Activated naive CD4-positive, alpha-beta T cell treated with Interleukin-2 at 50 U/mL for 16 hours (primary cell): ENCODE measurements around the gene MTHFSD.

Experiments used
- DNase-seq: peaks from one replicate; pipeline ENCODE4 v3.0.0-alpha.2; 2020

MTHFSD gene

DNA sequence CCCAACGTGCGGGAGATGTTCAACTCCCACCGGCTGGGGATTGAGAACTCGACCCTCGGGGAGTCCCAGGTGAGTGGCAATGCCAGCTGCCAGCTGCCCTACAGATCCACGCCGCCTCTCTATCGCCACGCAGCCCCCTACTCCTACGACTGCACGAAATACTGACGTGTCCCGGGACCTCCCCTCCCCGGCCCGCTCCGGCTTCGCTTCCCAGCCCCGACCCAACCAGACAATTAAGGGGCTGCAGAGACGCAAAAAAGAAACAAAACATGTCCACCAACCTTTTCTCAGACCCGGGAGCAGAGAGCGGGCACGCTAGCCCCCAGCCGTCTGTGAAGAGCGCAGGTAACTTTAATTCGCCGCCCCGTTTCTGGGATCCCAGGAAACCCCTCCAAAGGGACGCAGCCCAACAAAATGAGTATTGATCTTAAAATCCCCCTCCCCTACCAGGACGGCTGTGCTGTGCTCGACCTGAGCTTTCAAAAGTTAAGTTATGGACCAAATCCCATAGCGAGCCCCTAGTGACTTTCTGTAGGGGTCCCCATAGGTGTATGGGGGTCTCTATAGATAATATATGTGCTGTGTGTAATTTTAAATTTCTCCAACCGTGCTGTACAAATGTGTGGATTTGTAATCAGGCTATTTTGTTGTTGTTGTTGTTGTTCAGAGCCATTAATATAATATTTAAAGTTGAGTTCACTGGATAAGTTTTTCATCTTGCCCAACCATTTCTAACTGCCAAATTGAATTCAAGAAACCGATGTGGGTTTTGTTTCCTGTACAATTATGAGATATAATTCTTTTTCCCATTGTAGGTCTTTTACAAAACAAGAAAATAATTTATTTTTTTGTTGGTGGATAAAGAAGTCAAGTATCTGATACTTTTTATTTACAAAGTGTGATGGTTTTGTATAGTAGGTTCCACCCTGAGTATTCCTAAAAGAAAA lies 13.9 kb upstream of the MTHFSD start:
- DNase-seq = no peak

DNA sequence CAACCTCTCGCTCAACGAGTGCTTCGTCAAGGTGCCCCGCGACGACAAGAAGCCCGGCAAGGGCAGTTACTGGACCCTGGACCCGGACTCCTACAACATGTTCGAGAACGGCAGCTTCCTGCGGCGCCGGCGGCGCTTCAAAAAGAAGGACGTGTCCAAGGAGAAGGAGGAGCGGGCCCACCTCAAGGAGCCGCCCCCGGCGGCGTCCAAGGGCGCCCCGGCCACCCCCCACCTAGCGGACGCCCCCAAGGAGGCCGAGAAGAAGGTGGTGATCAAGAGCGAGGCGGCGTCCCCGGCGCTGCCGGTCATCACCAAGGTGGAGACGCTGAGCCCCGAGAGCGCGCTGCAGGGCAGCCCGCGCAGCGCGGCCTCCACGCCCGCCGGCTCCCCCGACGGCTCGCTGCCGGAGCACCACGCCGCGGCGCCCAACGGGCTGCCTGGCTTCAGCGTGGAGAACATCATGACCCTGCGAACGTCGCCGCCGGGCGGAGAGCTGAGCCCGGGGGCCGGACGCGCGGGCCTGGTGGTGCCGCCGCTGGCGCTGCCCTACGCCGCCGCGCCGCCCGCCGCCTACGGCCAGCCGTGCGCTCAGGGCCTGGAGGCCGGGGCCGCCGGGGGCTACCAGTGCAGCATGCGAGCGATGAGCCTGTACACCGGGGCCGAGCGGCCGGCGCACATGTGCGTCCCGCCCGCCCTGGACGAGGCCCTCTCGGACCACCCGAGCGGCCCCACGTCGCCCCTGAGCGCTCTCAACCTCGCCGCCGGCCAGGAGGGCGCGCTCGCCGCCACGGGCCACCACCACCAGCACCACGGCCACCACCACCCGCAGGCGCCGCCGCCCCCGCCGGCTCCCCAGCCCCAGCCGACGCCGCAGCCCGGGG lies 12.9 kb upstream of the MTHFSD start:
- no peak for DNase-seq

DNA sequence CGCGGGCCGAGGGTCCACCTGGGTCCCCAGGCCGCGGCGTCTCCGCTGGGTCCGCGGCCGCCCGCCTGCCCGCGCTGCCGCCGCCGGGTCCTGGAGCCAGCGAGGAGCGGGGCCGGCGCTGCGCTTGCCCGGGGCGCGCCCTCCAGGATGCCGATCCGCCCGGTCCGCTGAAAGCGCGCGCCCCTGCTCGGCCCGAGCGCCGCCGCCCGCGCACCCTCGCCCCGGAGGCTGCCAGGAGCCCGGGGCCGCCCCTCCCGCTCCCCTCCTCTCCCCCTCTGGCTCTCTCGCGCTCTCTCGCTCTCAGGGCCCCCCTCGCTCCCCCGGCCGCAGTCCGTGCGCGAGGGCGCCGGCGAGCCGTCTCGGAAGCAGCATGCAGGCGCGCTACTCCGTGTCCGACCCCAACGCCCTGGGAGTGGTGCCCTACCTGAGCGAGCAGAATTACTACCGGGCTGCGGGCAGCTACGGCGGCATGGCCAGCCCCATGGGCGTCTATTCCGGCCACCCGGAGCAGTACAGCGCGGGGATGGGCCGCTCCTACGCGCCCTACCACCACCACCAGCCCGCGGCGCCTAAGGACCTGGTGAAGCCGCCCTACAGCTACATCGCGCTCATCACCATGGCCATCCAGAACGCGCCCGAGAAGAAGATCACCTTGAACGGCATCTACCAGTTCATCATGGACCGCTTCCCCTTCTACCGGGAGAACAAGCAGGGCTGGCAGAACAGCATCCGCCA lies 12.1 kb upstream of the MTHFSD start:
- no peak for DNase-seq

DNA sequence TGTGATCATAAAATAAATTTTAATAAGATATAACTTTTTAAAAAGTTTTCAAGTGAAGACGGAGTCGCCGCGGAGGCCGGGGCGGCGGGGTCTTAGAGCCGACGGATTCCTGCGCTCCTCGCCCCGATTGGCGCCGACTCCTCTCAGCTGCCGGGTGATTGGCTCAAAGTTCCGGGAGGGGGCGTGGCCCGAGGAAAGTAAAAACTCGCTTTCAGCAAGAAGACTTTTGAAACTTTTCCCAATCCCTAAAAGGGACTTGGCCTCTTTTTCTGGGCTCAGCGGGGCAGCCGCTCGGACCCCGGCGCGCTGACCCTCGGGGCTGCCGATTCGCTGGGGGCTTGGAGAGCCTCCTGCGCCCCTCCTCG lies 11.5 kb upstream of the MTHFSD start, which contains the start of gene FOXC2:
FOXC2 (plus strand) TSS at position 229 of the 365 bp plus-strand sequence. CDS start 507 bp downstream, outside the sequence.
- DNase-seq = peak; percentile 53

DNA sequence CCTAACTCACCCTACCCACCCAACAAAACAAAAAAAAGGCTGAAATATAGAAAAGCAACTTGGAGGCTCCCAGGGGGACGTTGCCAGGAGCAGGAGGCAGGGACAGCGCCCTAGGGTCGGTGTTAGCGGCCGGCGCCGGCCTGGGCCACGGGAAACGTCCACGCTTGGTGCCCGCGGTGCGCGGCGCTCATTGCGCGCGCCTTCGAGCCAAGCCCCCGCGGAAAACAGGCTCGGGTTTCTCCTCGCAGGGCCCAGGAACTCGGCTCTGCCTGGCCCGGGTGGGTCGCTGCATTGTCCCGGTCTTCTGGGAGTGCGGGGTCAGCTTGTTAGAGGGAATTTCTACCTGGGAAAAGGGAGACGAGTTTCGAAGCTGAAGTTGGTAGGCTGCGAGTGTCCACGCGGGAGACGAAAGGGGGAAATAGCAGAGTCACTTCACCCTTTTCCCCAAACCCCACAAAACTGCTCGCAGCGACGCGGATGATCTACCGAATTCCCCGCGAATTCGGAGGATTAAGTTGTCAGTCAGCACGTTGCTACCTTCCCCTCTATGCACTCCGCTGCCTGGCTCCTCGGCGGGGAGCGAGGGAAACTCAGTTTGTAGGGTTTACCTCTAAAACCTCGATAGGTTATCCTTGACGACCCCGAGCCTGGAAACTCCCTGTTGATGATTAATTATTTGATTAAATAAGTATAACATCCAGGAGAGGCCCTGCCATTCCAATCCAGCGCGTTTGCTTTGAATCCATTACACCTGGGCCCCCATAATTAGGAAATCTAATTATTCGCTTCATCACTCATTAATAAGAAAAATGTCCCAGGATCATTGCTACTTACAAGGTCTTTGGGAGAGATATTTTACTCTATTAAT lies 10.8 kb upstream of the MTHFSD start:
- DNase-seq = no peak

DNA sequence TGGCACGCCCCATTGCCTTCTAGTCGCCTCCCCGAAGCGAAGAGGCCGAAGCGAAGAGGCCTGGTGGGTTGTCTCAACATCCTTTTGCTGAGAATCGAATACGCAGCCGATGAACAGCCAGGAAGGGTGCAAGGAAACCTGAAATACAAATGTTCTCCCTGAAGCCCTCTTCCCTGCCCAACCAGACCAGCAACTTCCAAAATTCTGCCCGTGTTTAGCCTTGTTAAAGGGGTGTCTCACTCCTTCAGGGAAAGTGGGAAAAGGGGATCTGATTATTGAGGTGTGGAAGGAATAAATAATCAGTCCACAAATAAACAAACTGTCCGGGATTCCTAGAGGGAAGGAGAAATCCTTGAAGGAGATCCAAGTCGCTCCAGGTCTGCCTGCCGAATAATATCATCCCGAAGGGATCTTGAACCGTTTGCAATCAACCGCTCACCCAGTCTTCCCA lies 10.2 kb upstream of the MTHFSD start:
- no peak for DNase-seq

DNA sequence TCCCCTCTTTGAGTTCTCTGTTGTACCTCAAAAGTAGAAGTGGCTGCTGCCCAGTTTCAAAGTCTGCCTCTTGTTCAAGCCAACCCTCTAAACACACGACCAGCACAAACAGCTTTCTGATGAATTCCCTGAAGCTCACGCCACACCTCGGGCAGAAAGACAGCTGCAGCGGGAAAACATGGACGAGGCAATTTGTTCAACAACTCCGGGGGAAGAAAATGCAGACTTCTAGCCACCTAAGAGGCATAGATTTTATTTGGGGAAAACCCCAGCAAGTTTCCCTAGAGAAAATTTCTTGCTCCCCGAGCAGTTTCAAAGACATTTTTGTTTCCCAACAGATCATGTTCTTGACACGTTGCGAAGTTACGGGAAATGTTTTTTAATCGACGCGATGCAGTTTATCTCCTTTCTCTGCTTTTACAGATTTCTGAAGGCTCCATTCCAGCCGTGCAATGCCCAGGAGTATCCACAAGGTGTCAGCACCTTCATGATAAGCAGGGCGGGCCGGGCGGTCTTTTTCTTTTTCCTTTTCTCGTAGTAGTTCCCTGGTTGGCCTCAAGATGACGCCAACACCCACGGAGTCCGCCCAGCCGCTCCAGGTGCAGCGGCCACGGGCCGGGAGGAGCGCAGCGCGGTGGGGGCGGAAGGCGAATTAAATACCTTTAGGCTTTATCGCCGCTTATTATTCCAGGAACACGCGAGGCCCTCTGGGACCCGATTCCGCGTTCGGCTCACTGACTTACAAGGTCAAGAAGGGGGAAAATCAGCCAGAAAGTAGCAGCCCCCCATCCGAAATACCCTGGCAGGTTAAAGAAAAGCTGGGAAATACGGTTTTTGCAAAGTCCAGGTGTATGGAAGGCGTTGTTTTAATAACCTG lies 8.7 kb upstream of the MTHFSD start:
- DNase-seq = peak; percentile 87

DNA sequence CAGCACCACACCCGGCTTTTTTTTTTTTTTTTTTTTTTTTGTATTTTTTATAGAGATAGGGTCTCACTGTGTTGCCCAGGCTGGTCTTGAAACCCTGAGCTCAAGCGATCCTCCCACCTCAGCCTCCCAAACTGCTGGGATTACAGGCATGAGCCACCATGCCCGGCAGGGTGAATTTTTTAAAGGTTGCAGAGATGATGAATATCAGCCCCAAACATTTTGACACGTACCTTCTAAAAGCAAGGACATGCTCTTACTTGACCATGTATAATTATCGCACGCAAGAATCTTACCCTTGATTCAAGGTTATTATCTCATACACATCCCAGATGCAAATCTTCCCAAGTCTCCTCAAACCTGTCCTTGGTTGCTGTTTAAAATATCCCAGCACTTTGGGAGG lies 7.3 kb upstream of the MTHFSD start:
- no peak for DNase-seq

DNA sequence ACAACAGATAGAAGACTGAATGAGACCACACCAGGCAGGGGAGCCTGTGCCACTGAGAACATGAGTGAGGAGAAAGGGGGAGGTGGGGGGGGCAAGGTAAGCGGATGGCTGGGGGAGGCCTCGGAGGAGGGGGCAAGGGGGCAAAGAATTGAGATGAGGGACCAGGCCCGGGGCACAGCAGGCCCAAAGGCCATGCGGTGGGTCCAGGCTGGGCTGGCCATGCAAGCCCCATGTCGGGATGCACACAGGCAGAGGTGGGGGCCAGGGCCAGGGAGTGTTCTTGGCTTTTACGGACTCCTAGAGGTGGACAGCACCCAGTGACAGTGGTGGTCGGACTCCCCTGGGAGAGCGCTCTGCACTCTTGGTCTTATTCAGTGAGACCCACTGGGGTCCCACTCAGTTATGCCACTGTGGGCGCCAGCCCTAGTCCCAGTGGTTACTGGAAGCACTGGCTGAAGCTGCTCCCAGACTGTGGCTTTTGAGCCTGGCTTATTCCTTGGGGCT lies 4.8 kb upstream of the MTHFSD start:
- DNase-seq = no peak

DNA sequence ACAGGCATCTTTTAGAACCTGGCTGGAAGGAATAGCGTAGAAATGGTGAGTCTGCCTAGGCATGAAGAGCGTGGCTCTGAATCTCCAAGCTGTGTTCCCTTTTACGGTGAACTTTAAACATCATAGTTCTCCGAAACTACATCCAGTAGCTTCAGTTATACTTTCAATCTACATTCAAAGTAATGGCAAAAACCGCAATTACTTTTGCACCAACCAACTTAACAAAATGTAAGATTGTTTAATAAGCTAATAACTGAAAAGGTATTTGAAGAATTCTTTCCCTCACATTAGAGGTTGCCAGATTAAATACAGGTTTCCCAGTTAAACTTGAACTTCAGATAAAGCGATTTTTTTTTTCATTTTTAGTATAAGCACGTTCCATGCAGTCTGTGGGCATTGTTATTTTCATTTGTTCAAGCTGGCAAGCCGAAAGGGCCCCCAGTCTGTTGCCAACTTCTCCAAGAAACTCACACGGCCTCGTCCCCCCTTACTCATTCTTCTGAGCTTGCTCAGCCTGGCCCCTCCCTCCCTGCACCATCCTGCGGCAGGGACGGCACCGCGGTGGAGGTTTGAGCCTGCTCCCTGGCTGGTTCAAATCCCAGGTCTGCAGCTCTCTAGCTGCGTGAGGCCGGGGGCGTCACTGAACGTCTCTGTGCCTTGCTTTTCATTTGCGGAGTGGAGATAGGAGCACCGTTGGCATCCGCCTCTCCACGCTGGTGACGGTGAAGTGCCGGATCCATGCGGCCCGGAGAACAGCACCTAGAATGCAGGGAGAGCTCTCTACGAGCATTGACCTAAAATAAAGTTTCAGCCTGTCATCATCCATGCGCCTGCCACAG lies 3.5 kb upstream of the MTHFSD start:
- no peak for DNase-seq

DNA sequence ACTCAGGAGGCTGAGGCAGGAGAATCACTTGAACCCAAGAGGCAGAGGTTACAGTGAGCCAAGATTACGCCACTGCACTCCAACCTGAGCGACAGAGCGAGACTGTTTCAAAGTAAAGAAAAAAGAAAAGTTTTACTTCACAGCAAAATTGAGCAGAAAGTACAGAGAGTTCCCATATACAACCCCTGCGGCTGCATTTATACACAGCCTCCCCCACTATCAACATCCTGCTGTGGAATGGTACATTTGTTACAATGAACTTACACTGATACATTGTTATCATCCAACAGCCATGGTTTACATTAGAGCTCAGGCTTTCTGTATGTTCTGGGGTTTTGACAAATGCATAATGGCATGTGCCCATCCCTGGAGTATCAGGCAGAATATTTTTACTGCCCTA lies 2.6 kb upstream of the MTHFSD start:
- no peak for DNase-seq

DNA sequence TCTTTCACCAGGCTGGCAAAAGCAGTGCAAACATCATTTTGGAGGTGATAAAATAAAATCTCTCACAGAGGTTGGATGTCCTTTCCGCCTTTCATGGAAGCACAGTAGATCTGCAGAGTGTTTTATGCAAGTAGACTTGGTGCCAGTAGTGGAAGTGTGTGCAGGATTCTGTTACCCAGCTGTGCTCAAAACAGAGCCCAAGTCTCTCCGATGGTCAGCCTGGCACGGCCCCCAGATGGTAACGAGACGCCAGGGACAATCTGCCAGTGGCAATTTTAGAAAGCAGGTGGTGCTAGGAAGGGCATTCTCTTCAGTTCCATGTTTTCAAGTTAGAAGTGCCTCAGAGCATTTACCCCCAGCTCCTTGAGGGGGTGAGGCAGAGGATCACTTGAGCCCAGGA lies 1.5 kb upstream of the MTHFSD start:
- no peak for DNase-seq

DNA sequence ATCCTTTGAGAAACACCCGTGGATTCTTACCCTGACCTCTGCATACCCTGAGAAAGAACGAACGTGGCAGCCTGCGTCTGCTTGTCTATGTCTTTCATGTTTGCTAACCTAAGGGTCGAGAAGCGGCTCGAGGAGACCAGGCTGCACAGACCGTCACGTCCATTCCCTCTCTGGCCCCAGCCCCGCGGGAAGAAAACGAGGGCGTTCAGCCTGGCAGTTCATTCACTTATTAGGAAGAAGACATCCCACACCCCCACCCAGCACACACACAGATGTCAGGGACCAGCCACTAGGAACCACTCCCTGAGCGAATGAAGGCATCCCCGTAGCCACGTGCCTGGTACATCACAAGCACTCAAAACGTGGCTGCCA lies 655 bp upstream of the MTHFSD start:
- no peak for DNase-seq

DNA sequence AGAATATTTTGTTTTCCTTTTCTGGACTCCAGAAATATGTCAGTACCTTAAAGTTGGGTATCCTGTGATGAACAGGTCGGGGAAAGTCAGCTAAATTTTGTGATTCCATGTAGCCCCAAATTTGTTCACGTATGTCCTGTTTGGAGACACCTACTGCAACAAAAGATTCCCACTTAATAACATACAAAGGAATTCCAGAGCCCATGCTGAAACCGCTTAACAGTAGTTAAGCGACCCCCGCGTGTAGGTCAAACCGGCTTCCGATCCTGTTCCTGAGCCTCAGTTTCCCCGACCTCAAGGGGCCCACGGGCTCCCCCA lies 477 bp downstream of the MTHFSD start:
- no peak for DNase-seq

DNA sequence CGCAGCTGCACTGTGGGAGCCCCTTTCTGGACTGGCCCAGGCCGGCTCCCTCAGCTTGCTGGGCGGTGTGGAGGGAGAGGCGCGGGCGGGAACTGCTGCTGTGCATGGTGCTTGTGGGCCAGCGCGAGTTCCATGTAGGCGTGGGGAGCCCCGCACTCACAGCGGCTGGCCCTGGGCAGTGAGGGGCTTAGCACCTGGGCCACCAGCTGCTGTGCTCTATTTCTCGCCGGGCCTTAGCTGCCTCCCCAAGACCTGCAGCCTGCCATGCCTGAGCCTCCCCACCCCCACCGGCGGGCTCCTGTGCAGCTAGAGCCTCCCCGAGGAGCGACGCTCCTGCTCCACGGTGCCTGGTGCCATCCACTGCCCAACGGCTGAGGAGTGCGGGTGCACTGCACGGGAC lies 1.7 kb downstream of the MTHFSD start:
- DNase-seq = no peak

DNA sequence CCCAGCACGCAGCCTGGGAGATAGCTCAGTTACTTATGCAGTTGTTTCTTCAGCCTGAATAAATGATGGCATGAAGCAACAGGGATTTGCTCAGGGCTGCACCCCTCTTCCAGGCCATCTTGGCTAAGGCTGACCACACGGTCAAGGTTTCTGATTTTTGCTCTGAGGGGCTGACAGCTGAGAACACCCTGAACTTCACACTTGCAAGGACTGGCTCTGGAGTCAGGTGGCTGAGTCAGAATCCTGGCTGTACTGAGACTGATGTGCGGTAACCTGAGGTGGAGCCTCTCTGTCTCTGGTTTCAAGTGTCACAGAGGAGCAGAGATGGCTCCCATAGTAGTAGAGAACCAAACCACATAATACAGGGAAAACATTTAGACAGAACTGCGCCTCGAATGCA lies 4.8 kb downstream of the MTHFSD start:
- no peak for DNase-seq

DNA sequence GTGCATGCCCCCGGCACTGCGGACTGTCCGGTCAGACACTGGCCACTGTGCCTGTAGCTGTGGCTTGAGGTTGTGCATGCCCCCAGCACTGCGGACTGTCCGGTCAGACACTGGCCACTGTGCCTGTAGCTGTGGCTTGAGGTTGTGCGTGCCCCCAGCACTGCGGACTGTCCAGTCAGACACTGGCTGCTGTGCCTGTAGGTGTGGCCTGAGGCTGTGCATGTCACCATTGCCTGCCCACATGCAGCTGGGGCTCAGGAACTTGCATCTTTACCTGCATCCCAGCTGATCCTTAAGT lies 5.2 kb downstream of the MTHFSD start:
- no peak for DNase-seq

DNA sequence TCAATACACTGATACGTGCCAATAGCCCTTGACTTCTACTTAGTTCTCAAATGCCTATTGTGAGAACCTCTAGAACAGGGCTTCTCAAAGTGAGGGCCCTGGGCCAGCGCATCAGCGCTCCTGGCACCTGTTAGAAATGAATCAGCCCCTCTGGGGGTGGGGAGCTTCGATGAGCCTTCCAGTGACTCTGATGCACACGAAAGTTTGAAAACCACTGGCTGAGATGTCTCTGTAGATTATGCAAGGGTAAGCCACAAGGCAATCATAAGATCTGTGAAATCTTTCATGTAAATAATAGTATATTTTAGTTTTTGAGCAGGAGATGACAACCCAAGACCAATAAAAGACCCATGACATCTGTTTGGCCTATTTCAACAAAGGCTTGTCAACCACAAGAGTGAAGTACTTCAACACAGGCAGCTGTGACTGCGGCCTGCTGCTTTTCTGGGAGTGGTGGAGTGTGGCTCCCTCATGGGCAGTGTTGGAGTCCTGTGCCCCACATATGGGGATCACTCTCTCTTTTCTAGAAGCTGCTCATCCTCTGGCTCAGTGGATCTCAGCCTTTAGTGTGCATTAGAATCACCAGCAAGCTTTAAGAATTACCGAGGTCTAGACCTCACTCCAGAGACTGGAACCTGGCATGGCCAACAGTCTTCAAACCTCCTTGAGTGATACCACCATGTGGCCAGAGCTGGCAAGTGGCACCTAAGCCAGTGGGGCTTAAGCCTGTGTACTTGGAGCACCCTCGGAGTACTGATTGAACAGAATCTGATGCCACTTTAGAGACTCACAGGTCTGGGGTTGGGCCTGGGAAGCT lies 5.8 kb downstream of the MTHFSD start:
- no peak for DNase-seq

DNA sequence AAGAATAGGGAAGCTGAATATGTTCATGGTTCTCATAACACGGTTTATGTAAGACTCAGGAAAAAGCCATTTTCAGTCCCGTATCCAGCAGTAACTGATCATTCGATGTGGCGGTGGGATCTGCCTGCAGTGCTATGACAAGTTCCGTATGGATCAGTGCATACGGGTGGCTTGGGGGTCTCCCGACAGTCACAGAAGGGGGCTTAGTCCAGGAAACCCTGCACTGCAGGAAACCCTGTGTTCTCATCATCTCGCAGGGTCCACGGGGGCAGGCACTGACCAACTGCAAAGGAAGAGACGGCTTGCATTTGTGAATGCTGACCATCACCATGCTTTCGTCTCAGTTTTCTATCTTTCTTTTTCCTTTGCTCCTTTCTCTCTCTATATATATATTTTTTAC lies 7.7 kb downstream of the MTHFSD start:
- DNase-seq = no peak
